GM18507 (cell line): Measurements from ENCODE around the gene ZNF528.

Experiments
- DNase-seq: peaks from one replicate; pipeline ENCODE4 v3.0.0; 2011; ENCODE audit warnings: low read depth; ENCODE audit not compliant: insufficient read length; ENCODE audit errors: extremely low spot score
- FAIRE-seq: peaks from 2 replicates; lab custom pipeline; 2011; peaks lifted over from hg19 to GRCh38; lab: Jason Lieb, UNC

The ZNF528 gene

DNA sequence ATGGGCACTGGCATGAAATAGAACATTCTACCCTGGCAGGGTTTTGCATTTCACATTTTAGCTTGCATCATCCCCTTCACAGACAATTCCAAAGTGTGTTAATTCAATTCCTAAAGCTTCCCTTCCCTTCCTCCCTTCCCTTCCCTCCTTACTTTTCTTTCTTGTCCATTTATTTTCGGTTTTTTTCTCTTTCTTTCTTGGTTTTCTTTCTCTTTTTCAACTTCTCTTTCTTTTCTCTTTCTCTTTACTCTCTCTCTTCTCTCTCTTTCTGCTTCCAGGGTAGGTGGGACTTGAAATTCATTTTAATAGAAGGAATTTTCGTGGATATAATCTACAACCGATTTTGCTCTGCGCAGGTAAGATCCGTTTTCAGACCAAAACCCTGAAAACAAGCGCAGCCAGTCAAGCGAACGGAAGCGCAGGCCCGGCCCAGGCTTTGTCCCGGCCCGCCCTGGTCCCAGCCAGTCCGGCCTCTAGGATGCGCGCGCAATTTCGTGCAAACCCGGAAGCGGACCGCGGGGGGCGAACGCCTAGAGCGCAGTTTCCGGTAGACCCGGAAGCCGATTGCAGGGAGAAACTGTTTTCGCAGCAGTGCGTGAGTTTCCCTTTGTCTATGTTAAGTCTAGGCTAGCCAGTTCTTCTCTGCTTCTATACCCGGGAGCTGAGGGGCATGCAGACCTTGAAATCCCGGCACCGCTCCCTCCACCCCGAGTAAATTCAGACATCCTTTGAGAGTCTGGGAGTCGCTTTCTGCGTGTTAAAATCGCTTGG lies at the start of gene ZNF528:
TSS of gene ZNF528 (plus strand) at position 540 of the 771 bp plus-strand sequence. CDS start 4,165 bp downstream, outside the sequence.
- DNase-seq: peak; percentile 81
- peak; percentile 86 for FAIRE-seq

DNA sequence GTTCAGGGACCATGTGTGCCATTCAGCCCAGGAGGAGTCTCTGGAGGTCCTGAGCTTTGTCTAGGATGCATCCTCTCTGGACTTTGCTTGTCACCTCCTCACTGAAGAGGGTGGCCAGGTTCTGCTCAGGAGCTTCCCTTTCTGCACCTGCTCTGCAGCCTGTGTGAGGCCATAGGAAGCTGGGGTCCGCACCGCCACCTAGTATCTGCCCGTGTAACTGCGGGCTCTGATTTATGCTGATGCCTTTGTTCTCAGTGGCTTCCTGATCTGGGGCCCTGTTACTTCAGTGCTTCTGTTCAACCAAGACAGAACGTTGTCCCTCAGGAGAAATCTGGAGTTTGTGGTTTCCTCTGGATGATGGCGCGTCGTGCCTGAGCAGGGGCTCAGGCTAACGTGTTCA lies 46.1 kb upstream of the ZNF528 start:
- DNase-seq (no peak), FAIRE-seq (no peak)

GRCh38 chr19:52366414-52366824 lies 31.2 kb upstream of the ZNF528 start:
- DNase-seq (no peak), FAIRE-seq (no peak)

DNA sequence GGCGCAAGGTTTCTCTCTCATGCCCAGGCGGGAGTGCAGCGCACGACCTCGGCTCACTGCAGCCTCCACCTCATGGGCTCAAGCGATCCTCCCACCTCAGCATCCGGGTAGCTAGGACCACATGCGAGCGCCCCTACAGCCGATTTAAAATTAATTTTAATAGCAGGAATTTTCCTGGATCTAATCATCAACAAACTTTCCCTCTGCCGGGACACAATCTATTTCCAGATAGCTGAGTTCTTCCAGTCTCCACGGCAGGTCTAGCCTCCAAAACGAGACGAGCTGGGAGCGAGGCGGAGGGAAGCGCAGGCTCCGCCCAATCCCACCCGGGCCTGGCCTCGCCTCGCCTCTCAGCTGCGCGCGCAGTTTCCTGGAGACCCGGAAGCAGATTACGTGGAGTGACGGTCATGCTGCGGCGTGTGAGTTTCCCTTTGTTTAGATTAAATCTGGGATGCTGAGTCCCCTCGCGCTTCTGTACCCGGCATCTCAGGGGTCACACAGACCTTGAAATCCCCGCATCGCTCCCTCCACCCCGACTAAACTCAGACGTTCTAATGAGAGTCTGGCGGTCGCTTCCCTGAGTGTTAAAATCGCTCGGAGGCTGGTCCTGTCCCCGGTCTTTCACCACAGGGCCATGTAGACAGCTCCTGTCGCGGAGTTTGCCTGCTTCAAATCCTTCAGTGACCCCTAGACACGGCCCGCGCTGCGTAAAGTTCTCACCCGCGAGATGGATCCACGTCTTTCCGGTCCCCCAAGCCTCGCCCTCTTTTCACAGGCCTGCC lies 27.9 kb upstream of the ZNF528 start, which contains the start of gene ZNF880:
TSS of gene ZNF880 (plus strand) at position 365 of the 782 bp plus-strand sequence. CDS start at position 408, 43 bp downstream.
- DNase-seq: peak; percentile 62
- peak; percentile 84 for FAIRE-seq

DNA sequence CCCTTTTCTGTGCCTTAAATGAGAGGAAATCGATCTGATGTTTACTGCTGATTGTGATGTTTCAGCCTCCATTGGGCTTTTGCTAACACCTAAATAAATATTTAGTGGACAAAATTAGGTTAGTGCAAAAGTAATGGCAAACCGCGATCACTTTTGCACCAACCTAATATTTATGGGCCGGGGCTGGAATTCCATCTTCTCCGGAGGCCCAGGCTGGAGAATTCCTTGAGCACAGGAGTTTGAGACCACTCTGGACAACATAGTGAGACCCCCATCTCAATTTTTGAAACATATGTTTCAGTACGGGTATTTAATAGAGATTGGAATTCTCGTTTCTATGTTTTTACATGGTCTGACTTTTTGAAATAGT lies 27.3 kb upstream of the ZNF528 start:
- no peak for FAIRE-seq
- no peak for DNase-seq

DNA sequence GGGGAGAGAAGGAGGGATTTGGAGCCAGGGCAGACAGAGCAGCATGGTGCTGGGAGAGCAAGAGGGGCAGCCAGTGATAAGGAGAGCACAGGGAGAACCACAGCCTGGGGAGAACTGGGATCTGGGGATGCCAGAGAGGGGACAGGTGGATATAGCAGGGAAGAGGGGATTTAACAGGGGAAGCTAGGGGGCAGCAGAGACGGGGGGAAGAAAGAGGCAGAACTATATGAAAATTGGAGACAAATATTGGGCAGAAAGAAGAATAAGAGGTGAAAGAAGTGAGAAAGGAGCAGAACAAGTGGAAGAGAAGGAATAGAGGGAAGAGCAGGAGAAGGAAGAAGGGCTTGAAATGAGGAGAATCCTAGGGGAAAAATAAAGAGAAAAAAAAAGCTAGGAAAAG lies 6.5 kb upstream of the ZNF528 start:
- no peak for DNase-seq

DNA sequence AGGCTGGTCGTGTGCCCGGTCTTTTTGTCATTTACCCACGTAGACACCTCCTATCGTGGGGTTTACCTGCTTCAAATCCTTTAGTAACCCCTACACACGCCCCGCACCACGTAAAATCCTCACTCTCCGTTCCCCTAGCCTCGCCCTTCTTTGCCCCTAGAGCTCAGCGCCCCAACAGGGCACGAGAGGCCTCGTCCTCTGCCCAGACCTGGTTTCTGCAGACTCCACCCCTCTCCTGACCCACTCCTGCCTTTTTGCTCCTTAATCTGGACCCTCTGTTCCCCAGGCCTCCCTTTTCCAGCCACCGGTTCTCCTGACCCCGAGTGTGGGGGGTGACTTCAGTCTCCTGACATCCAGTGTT lies 412 bp downstream of the ZNF528 start:
- FAIRE-seq (no peak), DNase-seq (no peak)

More for the DNA sequence above, 6.5 kb upstream of the ZNF528 start:
- FAIRE-seq: no peak

- DNase-seq: no peak
- FAIRE-seq: no peak
Measured at GRCh38 chr19:52410276-52410675, 12.6 kb downstream of the ZNF528 start.

- DNase-seq: no peak
- FAIRE-seq: no peak
Measured at GRCh38 chr19:52415711-52416110, 18.1 kb downstream of the ZNF528 start.

DNA sequence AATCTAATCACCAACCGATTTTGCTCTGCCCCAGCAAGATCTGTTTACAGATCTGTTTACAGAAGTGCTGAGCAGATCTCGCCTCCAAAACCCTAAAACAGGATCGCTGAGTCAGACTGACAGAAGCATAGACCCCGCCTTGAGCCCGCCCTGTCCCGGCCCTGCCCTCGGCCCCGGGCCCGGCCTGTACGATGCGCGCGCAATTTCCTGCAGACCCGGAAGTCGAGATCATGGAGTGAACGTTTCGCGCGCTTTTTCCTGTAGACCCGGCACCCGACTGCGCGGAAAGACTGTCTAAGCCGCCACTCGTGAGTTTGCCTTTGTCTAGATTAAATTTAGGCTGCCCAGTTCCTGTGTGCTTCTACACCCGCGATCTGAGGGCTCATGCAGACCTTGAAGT lies 31.3 kb downstream of the ZNF528 start, which contains the start of gene ZNF534:
TSS of gene ZNF534 (plus strand) at position 212 of the 400 bp plus-strand sequence. CDS start 2,327 bp downstream, outside the sequence.
- no peak for FAIRE-seq
- no peak for DNase-seq

DNA sequence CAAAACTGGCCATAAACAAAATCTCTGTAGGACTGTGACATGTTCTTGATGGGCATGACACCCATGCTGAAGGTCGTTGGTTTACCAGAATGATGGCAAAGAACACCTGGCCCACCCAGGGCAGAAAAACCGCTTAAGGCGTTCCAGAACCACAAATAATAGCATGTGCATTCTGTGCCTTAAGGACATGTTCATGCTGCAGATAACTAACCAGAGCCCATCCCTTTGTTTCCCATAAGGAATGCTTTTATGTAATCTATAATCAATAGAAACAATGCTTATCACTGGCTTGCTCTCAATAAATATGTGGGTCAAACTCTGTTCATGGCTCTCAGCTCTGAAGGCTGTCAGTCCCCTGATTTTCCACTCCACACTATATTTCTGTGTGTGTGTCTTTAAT lies 44.5 kb downstream of the ZNF528 start:
- DNase-seq: no peak
- FAIRE-seq: no peak

DNA sequence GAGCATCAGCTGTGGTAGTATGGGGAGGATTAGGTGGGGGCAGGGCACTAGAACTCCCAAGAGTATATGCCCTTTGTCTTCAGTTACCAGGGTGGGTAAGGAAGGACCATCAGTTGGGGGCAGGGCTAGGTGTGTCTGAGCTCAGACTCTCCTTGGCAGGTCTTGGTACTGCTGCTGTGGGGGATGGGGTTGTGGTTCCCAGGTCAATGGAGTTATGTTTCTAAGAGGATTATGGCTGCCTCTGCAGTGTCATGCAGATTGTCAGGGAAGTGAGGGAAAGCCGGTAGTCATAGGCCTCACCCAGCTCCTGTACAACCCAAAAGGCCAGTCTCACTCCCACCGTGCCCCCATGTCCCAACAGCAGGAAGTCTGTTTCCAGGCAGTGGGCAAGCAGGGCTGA lies 46.9 kb downstream of the ZNF528 start:
- FAIRE-seq (no peak), DNase-seq (no peak)

- DNase-seq: no peak
- FAIRE-seq: no peak
Measured at GRCh38 chr19:52451241-52451640, 53.6 kb downstream of the ZNF528 start.

- FAIRE-seq (no peak), DNase-seq (no peak)
Measured at GRCh38 chr19:52453324-52454094, 55.9 kb downstream of the ZNF528 start, which contains the start of gene ZNF578. Gene ZNF578 (plus strand): TSS chr19:52453553. CDS start chr19:52501846, 48,293 bp downstream.

DNA sequence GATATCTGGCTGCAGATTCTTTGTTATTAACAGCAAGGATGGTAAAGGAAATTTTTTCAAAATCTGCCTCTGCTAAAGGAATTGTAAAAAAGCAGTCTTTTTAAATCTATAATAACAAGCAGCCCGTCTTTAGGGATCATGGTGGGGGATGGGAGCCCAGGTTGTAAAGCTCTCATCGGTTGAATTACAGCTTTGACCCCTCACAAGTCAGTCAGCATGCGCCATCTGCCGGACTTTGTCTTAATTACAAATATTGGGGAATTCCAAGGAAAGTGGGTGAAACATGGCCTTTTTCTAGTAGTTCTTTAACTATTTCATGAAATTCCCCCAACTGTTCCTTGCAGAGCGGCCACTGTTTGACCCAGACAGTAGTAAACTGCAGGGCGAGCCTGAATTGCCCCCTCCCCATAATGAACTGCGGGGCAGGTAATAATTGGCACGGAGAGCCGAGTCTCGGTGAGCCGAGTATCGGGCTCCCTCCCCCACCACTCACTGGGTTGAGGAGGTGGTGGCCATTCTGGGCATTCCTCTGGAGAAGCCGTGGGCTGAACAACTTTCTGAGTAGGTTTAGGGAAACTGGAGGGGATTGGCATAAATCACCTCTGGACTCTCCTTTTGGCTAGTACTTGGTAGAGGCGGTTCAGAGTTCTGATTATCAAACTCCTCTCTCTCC lies 67.3 kb downstream of the ZNF528 start:
- DNase-seq (no peak), FAIRE-seq (no peak)
